GM12801 (cell line): Measurements from ENCODE around the gene KASH5.

Experiments
- CTCF ChIP-seq: IDR thresholded peaks from one replicate; pipeline ENCODE4 v1.5.1; 2011; ENCODE audit warnings: control low read depth; ENCODE audit not compliant: insufficient read length; ENCODE audit errors: extremely low read depth

Gene KASH5

GRCh38 chr19:49414256-49414655, 26.2 kb downstream of the KASH5 start:
- TF ChIP-seq CTCF = no peak

- no peak for TF ChIP-seq CTCF
Observed at GRCh38 chr19:49415102-49415809, 27.2 kb downstream of the KASH5 start.

- no peak for TF ChIP-seq CTCF
Observed at GRCh38 chr19:49415810-49416200, 27.8 kb downstream of the KASH5 start.

GRCh38 chr19:49417088-49417487, 29.0 kb downstream of the KASH5 start:
- no peak for TF ChIP-seq CTCF

GRCh38 chr19:49418511-49418910, 30.5 kb downstream of the KASH5 start:
- TF ChIP-seq CTCF = no peak

- no peak for TF ChIP-seq CTCF
Observed at GRCh38 chr19:49419173-49419572, 31.1 kb downstream of the KASH5 start.

GRCh38 chr19:49420227-49420626, 32.2 kb downstream of the KASH5 start:
- no peak for TF ChIP-seq CTCF
